ENCODE results near the gene KIF1A. TPM values are rescaled to one million over a fixed set of nuclear protein-coding genes. Genes with fewer than 3 reads are reported as not detected.

Gene KIF1A
- total RNA-seq, 1 donor = not detected

DNA sequence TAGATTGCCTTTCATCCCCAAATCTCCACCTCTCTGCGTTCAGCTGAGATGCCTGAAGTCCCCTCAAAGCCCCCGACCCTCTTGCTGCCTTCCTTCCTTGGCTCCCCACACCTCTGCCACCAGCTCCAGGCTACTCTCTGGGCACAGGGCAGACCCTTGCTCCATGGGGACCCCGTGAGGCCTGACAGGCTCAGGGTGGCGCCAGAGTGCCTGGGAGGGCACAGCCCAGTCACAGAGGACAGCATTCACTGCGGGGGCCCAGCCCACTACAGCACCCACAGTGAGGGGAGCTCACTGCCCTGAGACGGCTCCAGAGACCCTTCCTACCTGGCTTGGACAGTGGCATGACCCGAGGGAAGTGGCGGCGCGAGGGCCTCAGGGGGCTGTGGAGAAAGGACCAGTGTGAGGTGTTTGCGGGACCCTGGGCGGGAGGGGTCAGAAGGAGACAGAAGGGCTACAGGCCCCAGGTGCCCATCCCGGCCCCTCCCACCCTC, 77.4 kb downstream of the KIF1A start:
- no peak for DNase-seq (ENCODE audit: low read depth)
- H3K4me3 ChIP-seq (ENCODE audit: low read depth, low read length) = no peak overlapping the region
- no peak for TF ChIP-seq CTCF (IDR thresholded peaks at IDR 0.05; ENCODE audit: insufficient read depth, low read depth, low read length)

DNA sequence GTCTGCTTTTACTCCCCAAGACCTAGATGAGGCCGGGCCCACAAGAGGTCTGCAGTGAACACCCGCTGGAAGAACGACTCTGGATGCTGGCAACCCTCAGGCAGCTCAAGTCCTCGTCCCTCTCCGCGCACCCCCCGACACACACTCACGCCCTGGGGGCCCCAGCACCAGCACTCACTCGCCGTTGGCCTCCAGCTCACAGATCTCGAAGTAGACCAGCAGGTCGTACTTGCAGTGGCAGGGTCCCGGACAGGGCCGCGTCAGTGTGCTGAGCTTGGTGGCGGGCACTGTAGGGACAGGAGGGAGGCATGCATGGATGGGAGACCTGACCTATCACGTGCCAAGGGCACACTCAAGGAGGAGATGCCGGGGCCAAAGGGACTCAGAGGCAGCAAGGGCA, 78.9 kb downstream of the KIF1A start:
- no peak for TF ChIP-seq CTCF (IDR thresholded peaks at IDR 0.05; ENCODE audit: insufficient read depth, low read depth, low read length)
- DNase-seq (ENCODE audit: low read depth) = no peak
- H3K4me3 ChIP-seq (ENCODE audit: low read depth, low read length) = no peak overlapping the region

- H3K4me3 ChIP-seq (ENCODE audit: low read depth, low read length) = no peak overlapping the region
- no peak for TF ChIP-seq CTCF (IDR thresholded peaks at IDR 0.05; ENCODE audit: insufficient read depth, low read depth, low read length)
- DNase-seq (ENCODE audit: low read depth) = no peak
Observed at GRCh38 chr2:240739797-240740196, 80.2 kb downstream of the KIF1A start.

DNA sequence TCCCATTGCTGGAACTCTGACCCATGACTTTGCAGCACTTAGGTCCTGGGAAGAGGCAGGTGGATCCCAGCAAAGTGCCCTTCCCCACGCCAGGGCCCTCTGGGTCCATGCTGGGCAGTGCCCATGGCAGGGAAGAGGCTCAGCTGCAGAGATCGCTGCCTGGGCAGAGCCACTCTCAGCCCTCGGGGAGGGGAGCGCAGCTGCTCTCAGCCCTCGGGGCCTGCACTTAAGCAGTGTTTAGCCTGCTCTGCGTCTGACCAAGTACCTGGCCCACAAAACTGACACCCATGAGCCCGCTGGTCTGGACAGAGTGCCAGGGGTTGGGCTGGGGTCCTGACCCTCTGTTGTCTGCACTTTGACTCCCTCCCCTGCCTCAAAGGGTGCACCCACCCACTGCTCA, 82.1 kb downstream of the KIF1A start:
- no peak for TF ChIP-seq CTCF (IDR thresholded peaks at IDR 0.05; ENCODE audit: insufficient read depth, low read depth, low read length)
- no peak for DNase-seq (ENCODE audit: low read depth)
- H3K4me3 ChIP-seq (ENCODE audit: low read depth, low read length) = no peak overlapping the region

- no peak overlapping the region for H3K4me3 ChIP-seq (ENCODE audit: low read depth, low read length)
- DNase-seq (ENCODE audit: low read depth) = no peak
- TF ChIP-seq CTCF (IDR thresholded peaks at IDR 0.05; ENCODE audit: insufficient read depth, low read depth, low read length) = no peak
Observed at GRCh38 chr2:240737512-240737911, 82.5 kb downstream of the KIF1A start.

- H3K4me3 ChIP-seq (ENCODE audit: low read depth, low read length) = no peak overlapping the region
- DNase-seq (ENCODE audit: low read depth) = no peak
- TF ChIP-seq CTCF (IDR thresholded peaks at IDR 0.05; ENCODE audit: insufficient read depth, low read depth, low read length) = no peak
Observed at GRCh38 chr2:240736281-240737250, 83.5 kb downstream of the KIF1A start.
